Left lobe of liver (tissue), 2 donors: Measurements from ENCODE around the gene SCTR. TPM values are rescaled to one million over a fixed set of nuclear protein-coding genes. Genes with fewer than 3 reads are reported as not detected.
A peak's percentile ranks its signal among the peaks of the same experiment; 100 is the strongest.

Experiments used
- ATAC-seq: fragments of 200-7000 bp; cut with Tn5 transposase; one replicate; pipeline ENCODE4 v1.9.1; 2020; ENCODE audit warnings: mild to moderate bottlenecking, moderate library complexity
- DNase-seq: peaks from one replicate; pipeline ENCODE4 v3.0.0-alpha.2; 2020; ENCODE audit warnings: low spot score
- total RNA-seq: library from RNA; stranded (reverse); gene quantifications from one replicate; pipeline ENCODE4 v1.2.1, GENCODE V29; 2021
- donor health status: DM: no; HTN: no; CAD: no; lungs with moderate emphysema.
- donor health status: DM: no; HTN: yes; CAD: no.

SCTR gene
- total RNA-seq, 1 donor from 2014 or later: 0.10 TPM

- ATAC-seq: peak; percentile 72
- peak; percentile 89 for DNase-seq
These were observed 35.8 kb downstream of the SCTR start for GRCh38 chr2:119488245-119489214.

DNA sequence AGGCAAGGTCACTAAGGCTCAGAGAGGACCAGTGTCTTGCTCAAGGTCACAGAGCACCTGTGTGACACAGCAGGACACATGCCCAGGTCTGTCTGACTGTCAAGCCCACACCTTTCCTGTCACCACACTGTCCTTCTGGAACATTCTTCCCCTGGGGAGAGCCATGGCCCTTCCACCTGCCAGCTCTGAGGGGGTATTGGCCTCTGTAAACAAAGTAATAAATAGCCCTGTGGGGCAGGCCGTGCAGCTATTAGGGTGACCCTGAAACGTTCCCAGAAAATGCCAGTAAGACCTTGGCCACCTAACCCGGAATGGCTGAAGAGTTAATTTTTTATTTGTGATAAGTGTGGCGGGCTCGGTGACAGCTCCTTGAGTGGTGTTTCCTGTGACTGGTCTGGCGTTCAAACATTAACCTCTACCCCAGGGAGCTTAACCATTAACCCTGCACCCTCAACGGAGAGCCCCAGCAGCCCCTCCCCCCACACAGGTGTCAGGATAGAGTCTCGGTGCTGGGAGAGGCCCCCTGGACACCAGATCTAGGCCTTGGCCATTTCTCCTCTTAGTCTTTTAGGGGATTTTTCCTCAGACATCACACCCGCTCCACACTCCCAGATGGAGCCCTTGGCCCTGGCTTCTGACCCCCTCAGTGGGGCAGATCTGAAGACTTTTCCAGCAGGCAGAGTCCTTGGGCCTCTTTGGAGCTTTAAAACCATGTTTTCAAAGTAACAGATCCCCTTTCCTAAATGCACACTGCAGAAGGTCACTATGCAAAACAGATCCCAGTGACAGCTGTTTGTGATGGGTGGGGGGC lies 36.6 kb downstream of the SCTR start:
- ATAC-seq (peak; percentile 70), DNase-seq (peak; percentile 91)

DNA sequence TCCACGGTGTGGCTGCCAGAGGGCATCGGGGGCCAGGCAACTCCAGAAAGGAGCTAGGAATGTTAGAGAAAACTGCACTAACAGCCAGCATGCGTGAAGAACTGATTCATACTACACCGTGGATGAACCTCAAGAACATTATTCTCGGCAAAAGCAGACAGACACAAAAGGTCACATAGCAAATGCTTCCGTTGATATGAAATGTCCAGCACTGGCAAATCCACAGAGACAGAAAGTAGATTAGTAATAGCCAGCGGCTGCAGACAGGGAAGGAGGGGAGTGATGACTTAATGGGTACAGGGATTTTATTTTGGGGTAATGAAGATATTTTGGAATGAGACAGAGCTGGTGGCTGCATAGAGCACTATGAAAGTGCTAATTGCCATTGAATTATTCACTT lies 37.4 kb downstream of the SCTR start:
- no peak for ATAC-seq
- DNase-seq: no peak

- no peak for DNase-seq
These were observed 38.0 kb downstream of the SCTR start for GRCh38 chr2:119486196-119486827.

GRCh38 chr2:119485336-119486110 lies 38.8 kb downstream of the SCTR start:
- ATAC-seq: peak; percentile 44
- peak; percentile 82 for DNase-seq

More at GRCh38 chr2:119486196-119486827, 38.0 kb downstream of the SCTR start:
- no peak for ATAC-seq

DNA sequence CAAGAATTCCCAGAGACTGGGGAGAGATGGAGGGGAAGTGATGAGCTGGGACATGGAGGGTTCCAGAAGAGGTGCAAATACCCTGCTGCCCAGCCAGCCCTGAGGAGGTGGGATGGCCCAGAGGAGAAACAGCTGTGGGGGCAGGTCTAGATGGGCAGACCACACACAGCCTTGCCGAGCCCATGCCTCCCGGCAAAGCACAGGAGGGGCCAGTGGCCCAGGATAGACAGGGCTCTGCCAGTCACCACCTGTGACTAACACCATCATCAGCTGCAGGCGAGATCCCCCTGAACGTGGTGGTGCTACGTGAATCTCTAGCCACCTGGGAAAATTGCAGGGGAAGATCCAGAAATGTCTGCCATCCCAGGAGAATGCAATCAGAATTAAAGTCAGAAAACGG lies 39.4 kb downstream of the SCTR start:
- ATAC-seq: no peak
- DNase-seq: no peak

DNA sequence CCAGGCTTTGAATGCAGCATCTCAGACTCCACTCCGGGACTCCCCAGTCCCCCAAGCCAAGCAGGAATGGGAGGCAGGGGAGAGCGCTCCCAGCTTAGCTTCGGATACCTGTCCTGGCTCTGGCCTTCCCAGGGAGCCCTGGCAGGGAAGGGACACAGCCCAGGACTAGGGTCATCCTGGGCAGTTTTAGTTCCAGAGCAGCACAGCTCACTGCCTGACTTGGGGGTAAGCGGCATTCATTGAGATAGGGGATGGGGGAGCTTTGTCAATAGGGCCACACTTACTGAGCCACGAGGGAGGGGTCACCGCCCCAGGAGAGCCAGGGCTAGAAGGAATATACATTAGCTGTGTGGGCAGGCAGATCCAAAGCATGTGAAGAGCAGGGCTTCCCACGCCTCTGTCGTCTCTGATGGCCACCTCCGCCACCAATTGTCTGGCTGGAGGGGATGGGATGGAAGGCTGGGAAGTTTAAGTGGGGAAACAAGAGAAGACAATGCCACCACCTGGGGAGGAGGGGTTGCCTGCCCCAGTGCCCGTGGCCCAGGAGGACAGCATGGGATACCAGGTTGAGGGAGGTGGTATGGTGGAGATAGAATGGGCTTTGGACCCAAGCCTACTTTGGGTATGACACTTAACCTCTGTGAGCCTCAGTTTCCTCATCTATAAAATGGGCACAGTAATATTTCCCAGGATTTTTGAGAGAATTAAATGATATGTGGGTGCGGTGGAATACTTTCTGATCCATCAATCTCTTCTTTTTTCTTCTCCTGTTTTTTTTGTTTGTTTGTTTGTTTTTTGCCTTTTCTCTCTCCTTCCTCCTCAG lies 40.2 kb downstream of the SCTR start:
- ATAC-seq: no peak
- no peak for DNase-seq

GRCh38 chr2:119483395-119483753 lies 40.9 kb downstream of the SCTR start:
- no peak for ATAC-seq
- DNase-seq: no peak

DNA sequence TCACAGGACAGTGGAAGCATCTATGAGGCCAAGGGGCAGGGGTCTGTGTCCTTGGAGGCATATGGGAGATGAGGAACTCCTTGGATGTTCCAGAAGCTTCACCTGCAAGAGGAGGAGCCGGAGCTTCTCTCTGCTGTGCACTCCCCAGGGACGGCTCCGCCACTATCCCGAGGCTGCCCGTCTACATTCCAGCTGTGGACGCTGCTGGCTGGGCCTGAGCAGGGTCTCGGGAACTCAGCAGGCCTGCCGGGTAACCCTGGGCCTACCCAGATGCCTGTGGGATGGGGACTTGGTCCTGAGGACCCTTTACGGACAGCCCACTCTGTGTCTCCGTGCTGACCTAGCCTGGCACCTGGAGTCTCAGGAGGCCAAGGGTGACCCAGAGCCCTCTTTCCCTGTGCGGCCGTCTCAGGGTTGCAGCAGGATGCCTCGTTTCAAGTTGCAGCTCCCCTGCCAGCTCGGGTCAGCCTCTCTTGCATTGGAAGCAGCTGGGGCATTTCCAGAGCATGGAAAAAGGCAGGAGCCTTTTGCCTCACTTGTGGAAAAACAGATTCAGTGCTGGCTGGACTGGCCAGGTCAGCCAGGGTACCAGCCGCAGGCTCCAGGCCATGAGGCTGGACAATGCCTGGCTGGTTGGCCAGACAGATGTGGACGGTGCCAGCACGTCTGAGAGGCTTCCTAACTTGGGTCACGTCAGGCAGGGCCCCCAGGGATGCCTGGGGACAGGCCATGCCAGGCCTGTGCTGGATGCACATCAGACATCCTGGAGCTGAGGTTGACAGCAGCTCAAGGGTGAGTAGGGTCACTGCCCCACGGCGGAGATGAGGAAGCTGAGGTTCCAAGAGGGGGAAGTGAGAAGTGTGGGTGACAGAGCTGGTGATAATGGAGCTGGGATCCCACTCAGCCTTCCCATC lies 41.5 kb downstream of the SCTR start:
- DNase-seq: peak; percentile 60
- peak; percentile 34 for ATAC-seq

GRCh38 chr2:119481501-119482455 lies 42.5 kb downstream of the SCTR start:
- ATAC-seq (no peak), DNase-seq (no peak)

- no peak for ATAC-seq
- DNase-seq: peak; percentile 33
These were observed 43.6 kb downstream of the SCTR start for GRCh38 chr2:119480718-119481142.

GRCh38 chr2:119480184-119480583 lies 44.1 kb downstream of the SCTR start:
- DNase-seq: no peak
- ATAC-seq: no peak

- ATAC-seq (no peak), DNase-seq (no peak)
These were observed 45.3 kb downstream of the SCTR start for GRCh38 chr2:119478978-119479295.

- ATAC-seq (no peak), DNase-seq (peak; percentile 33)
These were observed 45.9 kb downstream of the SCTR start for GRCh38 chr2:119478188-119478977.

- DNase-seq: peak; percentile 22
These were observed 47.2 kb downstream of the SCTR start for GRCh38 chr2:119477113-119477505.

DNA sequence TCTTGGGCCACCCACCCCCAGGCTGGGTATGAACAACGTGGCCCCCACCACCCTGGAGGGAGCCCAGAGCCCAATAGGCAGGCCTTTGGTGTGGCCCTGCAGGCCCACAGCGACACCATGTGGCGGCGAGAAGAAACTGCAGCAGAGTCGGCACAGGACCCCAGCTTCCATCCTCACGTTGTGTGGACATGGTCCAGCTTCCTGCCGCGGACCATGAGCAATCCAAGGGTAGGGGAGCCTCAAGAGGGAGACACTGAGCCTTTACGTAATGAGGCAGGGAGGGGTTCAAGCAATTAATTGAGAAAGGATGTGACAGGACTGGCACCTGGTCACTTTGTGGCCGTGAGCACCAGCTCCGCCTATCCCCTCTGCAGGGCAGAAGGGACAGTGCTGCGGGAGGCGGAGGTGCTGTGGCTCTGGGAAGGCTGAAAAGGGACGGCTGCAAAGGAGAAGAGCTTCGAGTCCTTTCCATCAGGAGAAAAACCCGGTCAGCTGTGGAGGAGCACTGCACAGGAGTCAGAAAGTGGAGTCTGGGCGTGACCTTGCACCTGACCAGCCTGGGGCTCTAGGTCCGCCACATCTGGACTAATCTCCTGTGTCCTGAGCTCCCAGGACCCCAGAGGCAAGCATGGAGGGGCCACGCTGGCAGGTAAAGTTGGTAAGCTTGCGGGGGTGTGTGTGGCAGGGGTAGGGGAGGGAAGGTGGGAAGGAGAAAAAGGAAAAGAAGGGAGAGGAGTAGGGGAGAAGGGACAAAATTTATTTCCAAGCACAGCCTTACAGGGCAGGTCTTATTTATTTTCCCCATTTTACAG lies 47.8 kb downstream of the SCTR start:
- peak; percentile 66 for DNase-seq
- ATAC-seq: peak; percentile 98

More at GRCh38 chr2:119477113-119477505, 47.2 kb downstream of the SCTR start:
- ATAC-seq: no peak
